K562 (cell line): Measurements from ENCODE around the gene CDYL2. TPM values are rescaled to one million over a fixed set of nuclear protein-coding genes. Genes with fewer than 3 reads are reported as not detected.

ENCODE experiments used
- ATAC-seq: fragments of 200-7000 bp; cut with Tn5 transposase; 3 replicates; pipeline ENCODE4 v1.9.1; 2020; ENCODE audit warnings: moderate library complexity
- BruUV-seq: library from RNA; stranded (reverse); fragments of 400-500 nt; replicated peaks from 2 replicates; lab custom pipeline; 2021; lab: Mats Ljungman, UMichigan
- CTCF ChIA-PET: fragments of 300-600 bp; formaldehyde crosslinking; extraction: SDS; loops from one replicate; lab custom pipeline; 2021; ENCODE audit warnings: low intra/inter-chr PET ratio; lab: Yijun Ruan, JAX
- POLR2A ChIA-PET: fragments of 300-600, 350-650 bp; sonication (Branson Sonifier 250); formaldehyde crosslinking; extraction: SDS; loops from one replicate; lab custom pipeline; 2021; ENCODE audit warnings: antibody characterized with exemption, inconsistent platforms; lab: Yijun Ruan, JAX
- DNase-seq, 4 experiments: peaks; one replicate each; pipeline versions ENCODE4 v3.0.0 to v3.0.0-alpha.2; 2011 to 2018; ENCODE audit warnings: low spot score in 3 of 4, mixed read lengths in 3 of 4; ENCODE audit errors: extremely low read depth in 1 of 4
- FAIRE-seq: peaks from 2 replicates; lab custom pipeline; 2011; peaks lifted over from hg19 to GRCh38; lab: Jason Lieb, UNC
- H2AFZ ChIP-seq: 2 replicates; pipeline ENCODE4 v1.6.0; 2011; ENCODE audit warnings: low read depth, low read length, control low read depth, inconsistent platforms
- H3K27ac ChIP-seq: fragments of 200-600 bp; 3 replicates; pipeline ENCODE4 v1.8.0; 2011; ENCODE audit warnings: low read depth, mild to moderate bottlenecking, control low read depth, inconsistent platforms, low read length, moderate library complexity, mixed read lengths; ENCODE audit errors: extremely low read depth
- H3K27me3 ChIP-seq, 2 experiments: fragments of 300-600 bp in 1 of 2; 2 replicates in 1 of 2; 3 replicates in 1 of 2; pipeline versions ENCODE4 v1.6.0 to v1.8.0; 2011; ENCODE audit warnings: inconsistent platforms in 2 of 2, low read length in 2 of 2, mild to moderate bottlenecking in 1 of 2, mixed read lengths in 1 of 2, moderate library complexity in 1 of 2; ENCODE audit not compliant: control insufficient read depth in 2 of 2, insufficient read depth in 2 of 2
- H3K36me3 ChIP-seq: fragments of 300-600 bp; 3 replicates; pipeline ENCODE4 v1.8.0; 2011; ENCODE audit warnings: mild to moderate bottlenecking, low read length, inconsistent platforms; ENCODE audit not compliant: control insufficient read depth, insufficient read depth
- H3K4me1 ChIP-seq, 2 experiments: fragments of 200-600 bp in 1 of 2; replicated peaks in 1 of 2; 2 replicates in 1 of 2; 3 replicates in 1 of 2; pipeline versions ENCODE4 v1.5.1 to v1.8.0; 2011; ENCODE audit warnings: inconsistent platforms in 2 of 2, low read length in 2 of 2, mild to moderate bottlenecking in 1 of 2, mixed read lengths in 1 of 2, moderate library complexity in 1 of 2; ENCODE audit not compliant: control insufficient read depth in 2 of 2, insufficient read depth in 2 of 2
- H3K4me2 ChIP-seq: 2 replicates; pipeline ENCODE4 v1.6.1; 2011; ENCODE audit warnings: low read length, control low read depth, inconsistent platforms, mixed read lengths; ENCODE audit not compliant: insufficient read depth
- H3K4me3 ChIP-seq: fragments of 200-600 bp; sonication (generic), shearing (Covaris generic); 2 replicates; pipeline ENCODE4 v1.5.1; 2016; ENCODE audit warnings: control low read depth, inconsistent platforms
- H3K79me2 ChIP-seq: fragments of 200-600 bp; 3 replicates; pipeline ENCODE4 v1.8.0; 2011; ENCODE audit warnings: low read length, inconsistent platforms; ENCODE audit not compliant: control insufficient read depth, insufficient read depth
- H3K9ac ChIP-seq, 2 experiments: 2 replicates each; pipeline versions ENCODE4 v1.6.0 to v1.6.1; 2011; ENCODE audit warnings: low read depth in 2 of 2, low read length in 2 of 2, control low read depth in 1 of 2, inconsistent platforms in 1 of 2, mild to moderate bottlenecking in 1 of 2, mixed read lengths in 1 of 2; ENCODE audit not compliant: insufficient read depth in 1 of 2
- H3K9me1 ChIP-seq: one replicate; pipeline ENCODE4 v1.6.0; 2011; ENCODE audit warnings: inconsistent platforms, mild to moderate bottlenecking, low read length, moderate library complexity; ENCODE audit not compliant: control insufficient read depth, insufficient read depth
- H3K9me3 ChIP-seq: replicated peaks from 2 replicates; pipeline ENCODE4 v1.5.1; 2011; ENCODE audit warnings: low read depth, low read length, inconsistent platforms; ENCODE audit not compliant: control insufficient read depth, insufficient read depth
- H4K20me1 ChIP-seq: replicated peaks from 2 replicates; pipeline ENCODE4 v1.6.1; 2011; ENCODE audit warnings: low read length, inconsistent platforms, mixed read lengths; ENCODE audit not compliant: control insufficient read depth, insufficient read depth
- CEBPG ChIP-seq, 3 experiments: fragments of 200-800 bp in 1 of 3; sonication (Bioruptor generic) in 1 of 3; sonication (generic) in 1 of 3; formaldehyde crosslinking in 1 of 3; IDR thresholded peaks in 2 of 3; conservative IDR thresholded peaks in 1 of 3; 2 replicates each; pipeline versions ENCODE4 v1.6.1 to v1.8.0; 2016 to 2022; ENCODE audit warnings: missing compliant biosample characterization in 2 of 3, missing genetic modification characterization in 2 of 3, mild to moderate bottlenecking in 1 of 3, missing genetic modification reagents in 1 of 3
- CHD2 ChIP-seq: IDR thresholded peaks from 2 replicates; pipeline ENCODE4 v1.6.1; 2011; ENCODE audit warnings: low read depth, low read length
- CSDE1 ChIP-seq, 2 experiments: fragments of 450-650 bp; IDR thresholded peaks; 2 replicates each; pipeline ENCODE4 v1.6.1; 2016; ENCODE audit warnings: mild to moderate bottlenecking in 1 of 2
- DIDO1 ChIP-seq: fragments of 450-650 bp; IDR thresholded peaks from 2 replicates; pipeline ENCODE4 v1.6.1; 2016; ENCODE audit warnings: low read depth, missing biosample characterization, missing genetic modification characterization
- EGR1 ChIP-seq: fragments of 450-650 bp; conservative IDR thresholded peaks from 2 replicates; pipeline ENCODE4 v1.6.1; 2017; ENCODE audit warnings: mild to moderate bottlenecking
- ERF ChIP-seq: fragments of 450-650 bp; formaldehyde crosslinking; IDR thresholded peaks from 2 replicates; pipeline ENCODE4 v1.4.0; 2020; ENCODE audit warnings: mild to moderate bottlenecking, mixed read lengths
- LEF1 ChIP-seq: fragments of 450-650 bp; IDR thresholded peaks from 2 replicates; pipeline ENCODE4 v1.6.1; 2016; ENCODE audit warnings: mild to moderate bottlenecking
- MXI1 ChIP-seq: IDR thresholded peaks from 2 replicates; pipeline ENCODE4 v1.6.1; 2011; ENCODE audit warnings: low read depth, mild to moderate bottlenecking, improper control_type of control experiment, low read length
- SAFB2 ChIP-seq: fragments of 200-400 bp; formaldehyde crosslinking; IDR thresholded peaks from 2 replicates; pipeline ENCODE4 v1.6.1; 2018; ENCODE audit warnings: borderline replicate concordance, low read length, low read depth, moderate library complexity; ENCODE audit not compliant: severe bottlenecking
- SMAD4 ChIP-seq: fragments of 250-450 bp; sonication (Bioruptor Pico); conservative IDR thresholded peaks from 2 replicates; pipeline ENCODE4 v1.8.0; 2021; ENCODE audit warnings: inconsistent platforms, mild to moderate bottlenecking, moderate library complexity
- TSC22D4 ChIP-seq: fragments of 450-650 bp; IDR thresholded peaks from 2 replicates; pipeline ENCODE4 v1.6.1; 2016; ENCODE audit warnings: missing genetic modification characterization, missing biosample characterization, control low read depth
- ZNF282 ChIP-seq: sonication (generic); formaldehyde crosslinking; IDR thresholded peaks from 2 replicates; pipeline ENCODE4 v1.8.1; 2023; ENCODE audit warnings: missing genetic modification reagents
- ZNF354B ChIP-seq: fragments of 250-450 bp; sonication (Bioruptor Pico); IDR thresholded peaks from 2 replicates; pipeline ENCODE4 v1.4.0; 2020
- ZNF644 ChIP-seq: fragments of 200-800 bp; sonication (Bioruptor generic); IDR thresholded peaks from 2 replicates; pipeline ENCODE4 v1.6.1; 2016; ENCODE audit warnings: low read depth, missing genetic modification characterization, missing compliant biosample characterization
- WGBS: fragments of 100-300 bp; shearing (Covaris generic); methylation state at CpG from one replicate; pipeline ENCODE4 v1.1.6; 2016; ENCODE audit warnings: low coverage, mixed read lengths; ENCODE audit not compliant: insufficient coverage; ENCODE audit errors: missing lambda C conversion rate; 5-methylcytosine and 5-hydroxymethylcytosine counted together
- in situ Hi-C: fragments of 300-500 bp; cut with MboI; formaldehyde crosslinking; loops from 4 replicates; pipeline ENCODE4 v1.15.0; 2018; ENCODE audit warnings: inconsistent platforms, mixed read lengths
- intact Hi-C: fragments of 100-400 bp; cut with micrococcal nuclease; formaldehyde crosslinking; loops from 2 replicates; pipeline ENCODE4 v1.14.2; 2022
- polyA plus RNA-seq, 8 experiments: library from polyadenylated mRNA; depleted of rRNA in 4 of 8; stranded (reverse) in 5 of 8; unstranded in 3 of 8; fragments of >200 nt; fragmentation: Nextera tagmentation in 2 of 8; fragmentation: Illumina TruSeq in 1 of 8; extraction: Ambion mirVana in 2 of 8; extraction: Trizol in 1 of 8; gene quantifications; 2 replicates each; pipeline versions ENCODE4 v1.2.1 to v1.2.3, GENCODE V29; 2011 to 2014; ENCODE audit warnings: inconsistent platforms in 1 of 8, missing spikeins in 1 of 8
- total RNA-seq, 7 experiments: library from RNA; depleted of rRNA in 6 of 7; stranded (reverse); fragments of >200 nt in 6 of 7; fragmentation: Illumina TruSeq in 2 of 7; extraction: Trizol in 2 of 7; gene quantifications; 2 replicates each; pipeline versions ENCODE4 v1.2.1 to v1.2.3, GENCODE V29; 2011 to 2021; ENCODE audit warnings: low replicate concordance in 1 of 7

The CDYL2 gene
- total and polyA plus RNA-seq, 9 of the 15 experiments (the other 6 are each of a cell fraction or from before 2014, with no cell fraction given): under 0.01 to 0.04 (median 0.01) TPM; not detected in 6

GRCh38 chr16:80637621-80638020 is 166.8 kb downstream of the CDYL2 start:
- H3K4me2 ChIP-seq: no peak overlapping the region
- no peaks in the 10 kb centered on the region for H4K20me1 ChIP-seq
- no peak for FAIRE-seq
- WGBS: 36% methylated on average over 4 of the region's 4 CpGs
- H3K27ac ChIP-seq: no peak overlapping the region
- H3K4me1 ChIP-seq: no peaks in the 10 kb centered on the region
- no peaks in the 10 kb centered on the region for H3K9me3 ChIP-seq
- no peak overlapping the region for H2AFZ ChIP-seq
- no TSS peak for BruUV-seq
- ATAC-seq: no peak
- ChIA-PET CTCF (no interaction called here), POLR2A (interaction anchor here (0.6 kb wide), 1 partner anchor 29 kb away, joined by 5 read pairs; no protein-coding TSS in a partner anchor)
- H3K9me1 ChIP-seq: no peaks in the 10 kb centered on the region
- intact Hi-C loops: no loop called here
- no peaks in the 10 kb centered on the region for H3K79me2 ChIP-seq
- no peaks in the 10 kb centered on the region for H3K36me3 ChIP-seq
- DNase-seq: no peak
- H3K27me3 ChIP-seq: peaks cover 0 to 5% of the 10 kb centered on the region in 2 experiments; a peak in 1 of 5 replicates
- TF ChIP-seq LEF1: no peak
- no peak for TF ChIP-seq CSDE1 (IDR thresholded peaks at IDR 0.05)
- no peak for TF ChIP-seq ZNF354B (CRISPR knock-in tag)
- TF ChIP-seq ERF (CRISPR knock-in tag): no peak
- no peak for TF ChIP-seq EGR1
- TF ChIP-seq MXI1: no peak
- no peak for TF ChIP-seq ZNF644 (tag)
- no peak for TF ChIP-seq TSC22D4 (tag)
- TF ChIP-seq ZNF282 (CRISPR knock-in tag): no peak
- TF ChIP-seq DIDO1 (tag): no peak
- no peak for TF ChIP-seq SMAD4 (CRISPR knock-in tag)
- TF ChIP-seq CHD2: no peak
- no peak for TF ChIP-seq SAFB2
- TF ChIP-seq CEBPG (CRISPR knock-in tag; IDR thresholded peaks at IDR 0.05): no peak
- no peak for TF ChIP-seq CEBPG (tag; conservative IDR thresholded peaks at IDR 0.05 in 1 of 2, IDR thresholded peaks at IDR 0.05 in 1 of 2)
- H3K9ac ChIP-seq: no peak overlapping the region
- H3K4me3 ChIP-seq: no peak overlapping the region
- in situ Hi-C loops: no loop called here
